Body of pancreas (tissue), 4 donors: ENCODE results near the gene PPTC7.
"Not testable (repeated sequence)": the region's sequence is repeated elsewhere in the genome, so short reads cannot be mapped to it uniquely, and the experiment has no call there.

Experiments used
- CTCF ChIP-seq, 7 experiments: fragments of 450-650 bp in 4 of 7; fragments of 200-600 bp in 3 of 7; sonication (generic) in 3 of 7; IDR thresholded peaks; one replicate each; pipeline ENCODE4 v1.5.1; 2016 to 2019; ENCODE audit warnings: antibody characterized with exemption in 7 of 7
- POLR2A ChIP-seq, 3 donors: fragments of 450-650 bp; IDR thresholded peaks; one replicate each; pipeline ENCODE4 v1.6.1; 2016; ENCODE audit warnings: antibody characterized with exemption in 3 of 3, mild to moderate bottlenecking in 2 of 3

GRCh38 chr12:110574717-110575230, 8.3 kb downstream of the PPTC7 start:
- TF ChIP-seq CTCF, POLR2A (IDR thresholded peaks at IDR 0.05): not testable (repeated sequence)
